Parathyroid adenoma (tissue), 2 donors: Measurements from ENCODE around the gene TTC9C.
A peak's percentile ranks its signal among the peaks of the same experiment; 100 is the strongest.

Experiments
- H2AFZ ChIP-seq: fragments of 300-600 bp; sonication (generic); one replicate; pipeline ENCODE4 v1.7.0; 2017; ENCODE audit warnings: antibody characterized with exemption, mild to moderate bottlenecking
- H3K27ac ChIP-seq: fragments of 300-600 bp; sonication (generic); one replicate; pipeline ENCODE4 v1.7.0; 2017
- H3K27me3 ChIP-seq: fragments of 300-600 bp; sonication (generic); one replicate; pipeline ENCODE4 v1.7.0; 2017; ENCODE audit warnings: low read length; ENCODE audit not compliant: control insufficient read depth, insufficient read depth
- H3K36me3 ChIP-seq: fragments of 300-600 bp; sonication (generic); one replicate; pipeline ENCODE4 v1.7.0; 2017; ENCODE audit warnings: low read length; ENCODE audit not compliant: control insufficient read depth, insufficient read depth
- H3K4me1 ChIP-seq: fragments of 300-600 bp; sonication (generic); one replicate; pipeline ENCODE4 v1.7.0; 2017; ENCODE audit warnings: control low read depth
- H3K4me2 ChIP-seq: fragments of 300-600 bp; sonication (generic); one replicate; pipeline ENCODE4 v1.7.0; 2017; ENCODE audit warnings: low read length
- H3K4me3 ChIP-seq: fragments of 300-600 bp; sonication (generic); one replicate; pipeline ENCODE4 v1.7.0; 2017; ENCODE audit warnings: low read depth, low read length
- H3K79me2 ChIP-seq: fragments of 300-600 bp; sonication (generic); one replicate; pipeline ENCODE4 v1.7.0; 2017; ENCODE audit warnings: control low read depth
- H3K9ac ChIP-seq: fragments of 300-600 bp; sonication (generic); one replicate; pipeline ENCODE4 v1.7.0; 2017; ENCODE audit warnings: mild to moderate bottlenecking
- H3K9me3 ChIP-seq: fragments of 300-600 bp; sonication (generic); one replicate; pipeline ENCODE4 v1.7.0; 2017; ENCODE audit warnings: low read length; ENCODE audit not compliant: control insufficient read depth
- TF ChIP-seq, protein P1 (sequence below): fragments of 300-600 bp; sonication (generic); IDR thresholded peaks from one replicate; pipeline ENCODE4 v1.7.0; 2017; ENCODE audit warnings: antibody characterized with exemption, mild to moderate bottlenecking
- donor health status: primary hyperparathyroidism.

Gene TTC9C

GRCh38 chr11:62771144-62772021, 43.1 kb downstream of the TTC9C start, which contains the start of gene TAF6L:
Gene TAF6L, plus strand, starts transcription at chr11:62771396. Its CDS starts 4,388 bp downstream, at chr11:62775784.
- Histone ChIP-seq H3K79me2 (no peaks in the 10 kb centered on the region), H3K4me3 (peak within 1 kb of the TSS; percentile 68), H2AFZ (peak within 1 kb of the TSS; percentile 88), H3K36me3 (no peaks in the 10 kb centered on the region), H3K27ac (peak within 1 kb of the TSS; percentile 78), H3K27me3 (no peaks in the 10 kb centered on the region), H3K4me1 (peaks cover 4% of the 10 kb centered on the region), H3K9ac (no peak within 1 kb of the TSS), H3K9me3 (no peaks in the 10 kb centered on the region), H3K4me2 (peak within 1 kb of the TSS; percentile 61)
- TF ChIP-seq, protein P1, sequence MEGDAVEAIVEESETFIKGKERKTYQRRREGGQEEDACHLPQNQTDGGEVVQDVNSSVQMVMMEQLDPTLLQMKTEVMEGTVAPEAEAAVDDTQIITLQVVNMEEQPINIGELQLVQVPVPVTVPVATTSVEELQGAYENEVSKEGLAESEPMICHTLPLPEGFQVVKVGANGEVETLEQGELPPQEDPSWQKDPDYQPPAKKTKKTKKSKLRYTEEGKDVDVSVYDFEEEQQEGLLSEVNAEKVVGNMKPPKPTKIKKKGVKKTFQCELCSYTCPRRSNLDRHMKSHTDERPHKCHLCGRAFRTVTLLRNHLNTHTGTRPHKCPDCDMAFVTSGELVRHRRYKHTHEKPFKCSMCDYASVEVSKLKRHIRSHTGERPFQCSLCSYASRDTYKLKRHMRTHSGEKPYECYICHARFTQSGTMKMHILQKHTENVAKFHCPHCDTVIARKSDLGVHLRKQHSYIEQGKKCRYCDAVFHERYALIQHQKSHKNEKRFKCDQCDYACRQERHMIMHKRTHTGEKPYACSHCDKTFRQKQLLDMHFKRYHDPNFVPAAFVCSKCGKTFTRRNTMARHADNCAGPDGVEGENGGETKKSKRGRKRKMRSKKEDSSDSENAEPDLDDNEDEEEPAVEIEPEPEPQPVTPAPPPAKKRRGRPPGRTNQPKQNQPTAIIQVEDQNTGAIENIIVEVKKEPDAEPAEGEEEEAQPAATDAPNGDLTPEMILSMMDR = no peak

GRCh38 chr11:62774407-62774806, 46.1 kb downstream of the TTC9C start:
- Histone ChIP-seq H3K4me1 (peaks cover 4% of the 10 kb centered on the region), H3K9ac (no peak overlapping the region), H3K27ac (no peak overlapping the region), H2AFZ (no peak overlapping the region), H3K9me3 (no peaks in the 10 kb centered on the region), H3K79me2 (no peaks in the 10 kb centered on the region), H3K4me3 (no peak overlapping the region), H3K27me3 (no peaks in the 10 kb centered on the region), H3K4me2 (no peak overlapping the region), H3K36me3 (no peaks in the 10 kb centered on the region)
- TF ChIP-seq, protein P1 = no peak

GRCh38 chr11:62775646-62776045, 47.4 kb downstream of the TTC9C start:
- H3K4me1 ChIP-seq = peaks cover 1% of the 10 kb centered on the region
- H3K36me3 ChIP-seq = no peaks in the 10 kb centered on the region
- H3K4me2 ChIP-seq = no peak overlapping the region
- H3K79me2 ChIP-seq = no peaks in the 10 kb centered on the region
- H3K4me3 ChIP-seq = no peak overlapping the region
- H2AFZ ChIP-seq = no peak overlapping the region
- H3K27ac ChIP-seq = no peak overlapping the region
- no peaks in the 10 kb centered on the region for H3K9me3 ChIP-seq
- TF ChIP-seq, protein P1 = no peak
- H3K9ac ChIP-seq = no peak overlapping the region
- H3K27me3 ChIP-seq = no peaks in the 10 kb centered on the region

GRCh38 chr11:62777389-62777788, 49.1 kb downstream of the TTC9C start:
- Histone ChIP-seq H3K4me2 (no peak overlapping the region), H3K9me3 (no peaks in the 10 kb centered on the region), H3K79me2 (no peaks in the 10 kb centered on the region), H3K27me3 (no peaks in the 10 kb centered on the region), H2AFZ (no peak overlapping the region), H3K36me3 (no peaks in the 10 kb centered on the region), H3K4me1 (no peaks in the 10 kb centered on the region), H3K4me3 (no peak overlapping the region), H3K9ac (no peak overlapping the region), H3K27ac (no peak overlapping the region)
- TF ChIP-seq, protein P1 = no peak
